Right lobe of liver (tissue), 4 donors: ENCODE measurements around the gene DGCR6.
"Not testable (repeated sequence)": the region's sequence is repeated elsewhere in the genome, so short reads cannot be mapped to it uniquely, and the experiment has no call there.

ENCODE experiments used
- CTCF ChIP-seq, 4 donors: fragments of 200-600 bp in 3 of 4; fragments of 450-650 bp in 1 of 4; IDR thresholded peaks; one replicate each; pipeline versions ENCODE4 v1.5.1 to v1.8.0; 2016 to 2022; ENCODE audit warnings: antibody characterized with exemption in 4 of 4, mild to moderate bottlenecking in 2 of 4
- POLR2A ChIP-seq: fragments of 450-650 bp; IDR thresholded peaks from one replicate; pipeline ENCODE4 v1.6.1; 2017; ENCODE audit warnings: antibody characterized with exemption, mild to moderate bottlenecking
- donor health status: DM: no; HTN: no; CAD: no.
- donor health status: DM: no; HTN: no; CAD: no.
- donor health status: DM: no; HTN: yes; CAD: no.

- not testable (repeated sequence) for TF ChIP-seq CTCF (IDR thresholded peaks at IDR 0.05); POLR2A
Observed at GRCh38 chr22:18961201-18961600, 55.1 kb downstream of the DGCR6 start.
